C1 segment of cervical spinal cord (tissue), 14 donors: ENCODE data around the gene RGS10.
"Not testable (repeated sequence)": the region's sequence is repeated elsewhere in the genome, so short reads cannot be mapped to it uniquely, and the experiment has no call there.

Experiments
- DNase-seq, 14 donors: peaks; one replicate each; lab custom pipeline; 2025; lab: John Stamatoyannopoulos, UW

RGS10 gene

GRCh38 chr10:119538632-119539358 lies 3.7 kb downstream of the RGS10 start:
- no peak for DNase-seq

GRCh38 chr10:119537953-119538630 lies 4.4 kb downstream of the RGS10 start:
- DNase-seq: no peak

- no peak for DNase-seq
These were observed 6.0 kb downstream of the RGS10 start for GRCh38 chr10:119536508-119537025.

GRCh38 chr10:119535837-119536507 lies 6.5 kb downstream of the RGS10 start:
- DNase-seq: no peak

- DNase-seq: no peak
These were observed 7.2 kb downstream of the RGS10 start for GRCh38 chr10:119535305-119535704.

GRCh38 chr10:119533473-119533872 lies 9.0 kb downstream of the RGS10 start:
- DNase-seq: no peak

- not testable (repeated sequence) for DNase-seq
These were observed 9.7 kb downstream of the RGS10 start for GRCh38 chr10:119532791-119533190.

- not testable (repeated sequence) for DNase-seq
These were observed 10.3 kb downstream of the RGS10 start for GRCh38 chr10:119532251-119532650.

- no peak for DNase-seq
These were observed 11.5 kb downstream of the RGS10 start for GRCh38 chr10:119531067-119531466.

- DNase-seq: not testable (repeated sequence)
These were observed 13.8 kb downstream of the RGS10 start for GRCh38 chr10:119528663-119529237.

GRCh38 chr10:119526621-119527592 lies 15.6 kb downstream of the RGS10 start:
- DNase-seq: no peak

- DNase-seq: no peak
These were observed 16.4 kb downstream of the RGS10 start for GRCh38 chr10:119526149-119526548.

GRCh38 chr10:119525116-119525515 lies 17.4 kb downstream of the RGS10 start:
- DNase-seq: no peak

GRCh38 chr10:119524720-119525070 lies 17.8 kb downstream of the RGS10 start:
- DNase-seq: no peak

GRCh38 chr10:119523895-119524719 lies 18.4 kb downstream of the RGS10 start:
- DNase-seq: no peak

GRCh38 chr10:119522747-119523426 lies 19.6 kb downstream of the RGS10 start:
- DNase-seq: no peak

GRCh38 chr10:119521443-119522204 lies 20.9 kb downstream of the RGS10 start:
- no peak for DNase-seq

- DNase-seq: no peak
These were observed 22.2 kb downstream of the RGS10 start for GRCh38 chr10:119520283-119520682.

GRCh38 chr10:119518936-119519335 lies 23.6 kb downstream of the RGS10 start:
- no peak for DNase-seq
